NB4 (cell line): ENCODE measurements around the gene NHS.

Experiments
- DNase-seq: peaks from one replicate; pipeline ENCODE4 v3.0.0; 2010; ENCODE audit warnings: low read depth
- H3K4me3 ChIP-seq: one replicate; pipeline ENCODE4 v1.5.1; 2011; ENCODE audit warnings: mild to moderate bottlenecking, low read depth, low read length, moderate library complexity
- CTCF ChIP-seq: IDR thresholded peaks from one replicate; pipeline ENCODE4 v1.5.1; 2012; ENCODE audit warnings: low read depth, low read length
- MAX ChIP-seq: IDR thresholded peaks from 2 replicates; pipeline ENCODE4 v1.6.1; 2011; ENCODE audit warnings: low read depth, low read length
- MYC ChIP-seq: IDR thresholded peaks from 2 replicates; pipeline ENCODE4 v1.6.1; 2011; ENCODE audit warnings: low read depth, low read length
- POLR2A ChIP-seq: IDR thresholded peaks from 2 replicates; pipeline ENCODE4 v1.6.1; 2011; ENCODE audit warnings: mild to moderate bottlenecking; ENCODE audit not compliant: insufficient read length; ENCODE audit errors: extremely low read depth

The NHS gene

GRCh38 chrX:17741123-17741511 lies 366.1 kb downstream of the NHS start:
- no peak for TF ChIP-seq CTCF
- no peak for TF ChIP-seq POLR2A
- TF ChIP-seq MAX, result no peak
- TF ChIP-seq MYC, result no peak
- no peak overlapping the region for H3K4me3 ChIP-seq
- no peak for DNase-seq

GRCh38 chrX:17743913-17744312 lies 368.9 kb downstream of the NHS start:
- H3K4me3 ChIP-seq, result no peak overlapping the region
- no peak for DNase-seq
- no peak for TF ChIP-seq CTCF
- TF ChIP-seq MAX, result no peak
- no peak for TF ChIP-seq POLR2A
- no peak for TF ChIP-seq MYC

- H3K4me3 ChIP-seq, result no peak overlapping the region
- DNase-seq, result peak; percentile 5
- no peak for TF ChIP-seq MYC
- no peak for TF ChIP-seq POLR2A
- no peak for TF ChIP-seq MAX
- TF ChIP-seq CTCF, result no peak
Observed at GRCh38 chrX:17744896-17745523, 370.0 kb downstream of the NHS start.

DNA sequence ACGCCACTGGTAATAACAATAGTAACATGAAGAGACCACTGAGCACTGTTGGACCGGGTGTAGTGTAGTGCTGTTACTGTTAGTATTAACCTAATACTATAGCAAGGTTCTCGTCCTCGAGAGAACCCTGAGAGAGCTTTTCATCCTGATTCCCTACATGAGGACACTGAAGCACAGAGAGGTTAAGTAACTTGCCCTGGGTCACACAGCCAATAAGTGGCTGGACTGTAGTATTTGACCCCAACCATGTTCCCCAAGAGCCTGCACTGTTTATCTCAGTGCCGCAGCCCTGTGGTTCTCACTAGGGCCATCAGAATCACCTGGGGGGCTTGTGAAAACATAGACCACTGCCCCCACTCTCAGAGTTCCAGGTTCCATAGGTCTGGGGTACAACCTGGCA lies 372.7 kb downstream of the NHS start:
- no peak for DNase-seq
- H3K4me3 ChIP-seq, result no peak overlapping the region
- TF ChIP-seq MAX (no peak), MYC (no peak), POLR2A (no peak), CTCF (no peak)

DNA sequence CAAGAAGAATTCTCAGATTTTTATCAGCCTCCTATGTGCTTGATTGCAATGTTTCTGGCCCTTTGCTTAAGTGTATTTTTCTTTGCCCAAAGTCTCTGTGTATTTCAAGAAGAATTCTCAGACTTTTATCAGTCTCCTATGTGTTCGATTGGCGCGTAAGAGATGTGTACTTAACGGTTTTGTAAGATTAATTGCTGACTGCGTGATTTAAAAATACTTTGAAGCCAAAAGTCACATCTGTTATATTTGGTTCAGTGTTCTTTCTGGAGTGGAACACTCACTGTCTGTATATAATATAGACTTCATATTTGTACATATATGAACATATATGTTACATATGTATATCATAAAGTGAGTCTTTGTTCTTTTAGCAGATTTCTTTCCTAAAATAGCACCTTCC lies 373.7 kb downstream of the NHS start:
- H3K4me3 ChIP-seq, result no peak overlapping the region
- DNase-seq, result no peak
- TF ChIP-seq CTCF, result no peak
- TF ChIP-seq POLR2A, result no peak
- no peak for TF ChIP-seq MYC
- no peak for TF ChIP-seq MAX

- DNase-seq, result no peak
- no peak overlapping the region for H3K4me3 ChIP-seq
- TF ChIP-seq MYC, result no peak
- TF ChIP-seq MAX, result no peak
- no peak for TF ChIP-seq CTCF
- no peak for TF ChIP-seq POLR2A
Observed at GRCh38 chrX:17750436-17750835, 375.4 kb downstream of the NHS start.
